Subcutaneous adipose tissue (tissue), 4 donors: Measurements from ENCODE around the gene ACOD1. TPM values are rescaled to one million over a fixed set of nuclear protein-coding genes. Genes with fewer than 3 reads are reported as not detected.

ENCODE experiments used
- CTCF ChIP-seq: fragments of 450-650 bp; IDR thresholded peaks from one replicate; pipeline ENCODE4 v1.5.1; 2016; ENCODE audit warnings: low read depth, mild to moderate bottlenecking, control low read depth, antibody characterized with exemption, moderate library complexity
- total RNA-seq, 4 donors: library from RNA; depleted of rRNA; stranded (reverse); fragments of >200 nt; gene quantifications; one replicate each; pipeline ENCODE4 v1.1.0, GENCODE V29; 2016

The ACOD1 gene
- not detected for total RNA-seq

- no peak for TF ChIP-seq CTCF
Observed at GRCh38 chr13:76948149-76948548, at the start of gene ACOD1. TSS of gene ACOD1 (plus strand) at chr13:76948511. CDS start at chr13:76948559, 48 bp downstream.

DNA sequence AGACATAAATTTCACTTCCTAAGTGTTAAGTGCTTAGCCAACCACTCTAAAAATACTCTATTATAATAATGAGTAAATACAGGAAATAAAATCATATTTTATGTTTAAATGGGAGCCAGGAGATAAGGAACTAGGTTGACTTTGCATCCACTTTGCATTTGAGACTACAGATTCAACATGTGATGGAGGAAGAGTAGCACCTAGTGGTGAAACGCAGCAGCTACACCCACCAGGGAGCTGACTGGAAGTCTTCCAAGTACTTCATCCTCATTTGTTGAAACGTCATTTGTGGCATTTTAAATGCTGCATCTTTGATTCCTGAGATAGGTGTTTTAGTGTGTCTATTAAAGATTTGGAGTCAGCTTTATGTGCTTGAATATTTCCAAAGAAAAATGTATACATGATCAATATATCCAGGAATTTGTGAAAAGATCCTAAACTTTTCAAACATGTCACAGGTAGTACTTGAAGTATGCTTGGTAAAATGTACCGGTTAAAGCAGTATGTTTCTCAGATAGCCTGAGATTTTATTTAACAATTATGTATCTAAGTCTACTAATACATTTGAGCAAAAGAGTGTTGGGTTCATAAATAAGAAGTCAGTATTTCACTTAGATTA lies 44.7 kb upstream of the ACOD1 start:
- TF ChIP-seq CTCF = no peak

DNA sequence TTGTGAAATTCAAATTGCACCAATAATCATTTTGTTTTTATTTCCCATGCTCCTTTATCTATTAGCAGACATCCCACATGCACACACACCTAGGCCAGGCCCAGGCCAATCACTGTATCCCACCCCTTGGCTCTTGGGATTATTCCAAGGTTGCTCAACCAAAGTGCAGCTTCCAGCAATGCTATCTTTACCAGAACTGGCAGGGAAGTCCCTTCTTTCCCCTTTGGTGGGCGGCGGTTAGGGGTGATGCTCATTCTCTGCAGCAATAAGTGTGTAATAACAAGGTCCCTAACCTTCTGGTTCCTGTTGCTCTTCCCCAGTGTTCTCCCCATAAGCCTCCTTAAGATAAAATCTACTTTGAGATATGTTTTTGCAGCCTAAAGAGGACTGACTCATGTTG lies 43.8 kb upstream of the ACOD1 start:
- TF ChIP-seq CTCF = no peak

- no peak for TF ChIP-seq CTCF
Observed at GRCh38 chr13:76912476-76912875, 35.8 kb upstream of the ACOD1 start.

- no peak for TF ChIP-seq CTCF
Observed at GRCh38 chr13:76913898-76914297, 34.4 kb upstream of the ACOD1 start.

DNA sequence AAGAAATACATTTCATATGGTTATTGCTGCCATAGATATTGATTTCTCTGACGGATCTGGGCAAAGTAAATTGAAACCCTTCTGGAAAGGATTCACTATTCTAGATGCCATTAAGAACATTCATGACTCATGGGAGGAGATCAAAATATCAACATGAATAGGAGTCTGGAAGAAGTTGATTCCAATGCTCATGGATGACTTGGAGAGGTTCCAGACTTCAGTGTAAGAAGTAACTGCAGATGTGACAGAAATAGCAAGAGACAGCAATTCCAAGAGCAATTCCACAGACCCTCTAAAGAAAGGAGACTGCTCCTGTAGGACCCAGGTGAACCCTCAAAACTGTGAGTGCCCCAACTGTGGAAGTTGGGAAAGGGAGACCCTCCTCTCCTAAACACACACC lies 31.2 kb upstream of the ACOD1 start:
- no peak for TF ChIP-seq CTCF

DNA sequence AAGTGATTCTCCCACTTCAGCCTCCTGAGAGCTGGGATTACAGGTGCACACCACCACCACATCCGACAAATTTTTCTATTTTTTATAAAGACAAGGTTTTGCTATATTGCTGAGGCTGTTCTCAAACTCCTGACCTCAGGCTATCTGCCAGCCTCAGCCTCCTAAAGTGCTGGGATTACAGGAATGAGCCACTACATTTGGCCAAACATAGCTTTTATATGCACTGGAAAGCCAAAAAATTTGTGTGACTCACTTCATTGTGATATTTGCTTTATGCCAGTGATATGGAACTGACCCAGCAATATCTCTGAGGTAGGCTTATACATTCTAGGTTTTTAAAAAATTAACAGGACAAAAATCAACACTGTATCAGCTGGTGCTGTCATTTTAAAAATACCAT lies 26.8 kb upstream of the ACOD1 start:
- no peak for TF ChIP-seq CTCF

DNA sequence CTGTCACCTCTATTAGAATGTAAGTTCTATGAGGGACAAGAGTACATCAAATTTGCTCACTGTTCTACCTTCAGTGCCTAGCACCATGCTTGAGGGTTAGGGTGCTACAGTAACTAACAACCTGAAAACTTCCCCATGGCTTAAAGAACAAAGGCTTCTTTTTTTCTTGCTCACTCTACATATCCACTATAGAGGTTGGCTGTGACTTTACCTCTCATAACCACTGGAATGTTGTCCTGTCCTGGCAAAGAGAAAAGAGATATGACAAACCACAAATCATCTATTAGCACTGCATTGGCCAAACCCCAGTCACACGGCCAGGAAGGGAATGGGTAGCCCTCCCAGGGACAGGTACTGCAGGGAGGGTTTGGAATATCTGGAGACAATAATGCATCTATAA lies 23.2 kb upstream of the ACOD1 start:
- TF ChIP-seq CTCF = no peak
